ENCODE data around the gene ABLIM3.

ABLIM3 gene

GRCh38 chr5:149220750-149221149 is 79.5 kb downstream of the ABLIM3 start:
- TF ChIP-seq ZNF274 (IDR thresholded peaks at IDR 0.05; ENCODE audit: low read depth, low read length): no peak
- H3K4me3 ChIP-seq (ENCODE audit: low read length): no peak overlapping the region

- no peak for TF ChIP-seq ZNF274 (IDR thresholded peaks at IDR 0.05; ENCODE audit: low read depth, low read length)
- no peak overlapping the region for H3K4me3 ChIP-seq (ENCODE audit: low read length)
Measured at GRCh38 chr5:149221326-149221725, 80.0 kb downstream of the ABLIM3 start.

- no peak for TF ChIP-seq ZNF274 (IDR thresholded peaks at IDR 0.05; ENCODE audit: low read depth, low read length)
- H3K4me3 ChIP-seq (ENCODE audit: low read length): no peak overlapping the region
Measured at GRCh38 chr5:149221731-149222342, 80.5 kb downstream of the ABLIM3 start.

DNA sequence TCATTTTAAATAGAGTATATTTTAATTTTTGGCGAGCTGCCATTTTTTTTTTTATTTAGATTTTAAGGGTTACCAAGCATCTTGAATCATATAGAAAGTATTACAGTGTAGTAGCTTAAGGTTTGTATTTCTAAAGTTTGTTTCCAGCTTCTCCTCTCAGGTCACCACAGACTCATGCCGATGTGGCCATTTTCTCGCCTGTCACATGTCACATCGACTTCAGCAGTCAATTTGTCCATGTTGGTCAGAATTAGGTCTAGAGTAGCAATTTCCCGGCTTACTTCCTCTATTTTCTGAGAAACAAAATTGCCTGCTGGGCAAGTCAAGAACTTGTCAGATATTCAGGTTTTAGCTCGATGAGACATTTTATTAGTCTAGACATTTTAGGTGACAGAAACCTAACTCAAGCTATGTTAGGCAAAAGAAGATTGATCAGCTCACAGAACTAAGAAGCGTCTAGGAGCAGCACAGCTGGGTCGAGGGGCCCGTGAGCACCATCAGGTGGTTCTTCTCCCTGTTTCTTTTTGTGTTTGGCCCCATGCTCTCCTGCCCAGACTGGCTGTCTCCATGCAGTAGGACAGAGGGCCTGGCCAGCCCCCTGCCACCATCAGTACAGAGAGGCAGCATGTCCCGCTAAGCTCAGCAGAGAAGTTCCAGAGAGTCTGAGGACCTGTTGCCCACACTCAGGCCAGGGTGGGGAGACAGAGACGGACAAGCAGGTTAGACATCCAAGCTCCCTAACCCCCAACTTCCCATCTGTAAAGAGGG is 82.0 kb downstream of the ABLIM3 start:
- no peak overlapping the region for H3K4me3 ChIP-seq (ENCODE audit: low read length)
- TF ChIP-seq ZNF274 (IDR thresholded peaks at IDR 0.05; ENCODE audit: low read depth, low read length): no peak

GRCh38 chr5:149224282-149224681 is 83.0 kb downstream of the ABLIM3 start:
- H3K4me3 ChIP-seq (ENCODE audit: low read length): no peak overlapping the region
- no peak for TF ChIP-seq ZNF274 (IDR thresholded peaks at IDR 0.05; ENCODE audit: low read depth, low read length)

GRCh38 chr5:149227168-149227826 is 86.0 kb downstream of the ABLIM3 start:
- no peak overlapping the region for H3K4me3 ChIP-seq (ENCODE audit: low read length)
- TF ChIP-seq ZNF274 (IDR thresholded peaks at IDR 0.05; ENCODE audit: low read depth, low read length): no peak

DNA sequence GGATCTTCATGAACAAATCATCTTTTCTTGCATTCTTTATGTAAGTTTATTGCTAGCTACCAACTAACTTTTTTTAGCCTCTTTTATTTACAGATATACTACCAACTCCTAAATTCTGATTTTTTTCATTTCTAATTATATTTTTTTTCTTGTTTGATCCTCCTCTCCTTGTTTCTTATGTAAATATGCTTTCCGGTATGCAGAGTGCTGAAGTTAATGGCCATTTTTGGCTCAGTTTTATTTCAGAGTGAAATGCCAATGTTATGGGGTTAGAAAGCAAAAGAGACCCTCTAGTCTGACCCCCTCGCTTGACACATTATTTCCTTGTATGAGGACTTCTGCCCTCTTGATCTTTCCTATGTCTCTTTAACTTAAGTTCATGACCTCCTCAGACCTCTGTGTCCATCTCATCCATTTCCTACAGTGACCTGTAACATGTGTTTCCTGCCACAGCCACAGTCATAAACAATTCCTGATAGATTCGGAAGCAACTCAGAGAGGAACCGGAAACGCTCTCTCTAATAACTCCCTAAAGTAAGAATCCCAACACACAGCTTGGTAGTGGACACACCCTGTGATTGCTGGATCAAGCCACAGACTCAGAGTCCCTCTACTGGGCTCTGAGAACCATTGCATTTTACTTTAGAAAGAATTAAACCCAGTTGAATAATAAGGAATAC is 87.5 kb downstream of the ABLIM3 start:
- no peak for TF ChIP-seq ZNF274 (IDR thresholded peaks at IDR 0.05; ENCODE audit: low read depth, low read length)
- no peak overlapping the region for H3K4me3 ChIP-seq (ENCODE audit: low read length)

DNA sequence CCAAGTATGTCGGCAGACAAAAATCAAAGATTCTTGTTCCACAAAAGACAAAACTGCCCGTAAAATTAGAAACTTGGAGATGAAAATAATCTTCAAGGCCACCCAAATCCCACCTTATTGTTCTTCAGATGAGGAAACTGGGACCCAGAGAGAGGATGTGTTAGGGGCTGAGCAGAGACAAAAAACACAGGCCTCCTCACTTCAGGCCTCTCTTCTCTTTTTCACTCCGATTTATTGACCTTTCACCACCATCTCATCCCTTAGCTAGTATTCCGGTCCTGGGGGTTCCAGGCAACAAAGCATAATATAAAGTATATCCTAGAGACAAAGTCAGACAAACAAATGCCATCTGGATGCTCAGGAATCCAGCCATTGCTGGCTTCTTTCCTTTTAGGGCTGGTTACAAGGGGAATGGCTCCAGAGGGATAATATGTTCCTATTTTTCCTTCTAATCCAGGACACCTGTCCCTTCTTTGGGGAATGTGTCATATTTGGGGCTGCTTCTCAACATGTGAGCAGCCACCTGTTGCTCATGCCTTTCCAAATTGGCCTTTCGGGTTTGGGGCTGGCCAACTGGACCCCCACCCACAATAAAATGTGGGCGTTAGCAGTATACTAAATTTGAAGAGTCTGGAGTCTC is 88.1 kb downstream of the ABLIM3 start:
- no peak for TF ChIP-seq ZNF274 (IDR thresholded peaks at IDR 0.05; ENCODE audit: low read depth, low read length)
- H3K4me3 ChIP-seq (ENCODE audit: low read length): no peak overlapping the region

DNA sequence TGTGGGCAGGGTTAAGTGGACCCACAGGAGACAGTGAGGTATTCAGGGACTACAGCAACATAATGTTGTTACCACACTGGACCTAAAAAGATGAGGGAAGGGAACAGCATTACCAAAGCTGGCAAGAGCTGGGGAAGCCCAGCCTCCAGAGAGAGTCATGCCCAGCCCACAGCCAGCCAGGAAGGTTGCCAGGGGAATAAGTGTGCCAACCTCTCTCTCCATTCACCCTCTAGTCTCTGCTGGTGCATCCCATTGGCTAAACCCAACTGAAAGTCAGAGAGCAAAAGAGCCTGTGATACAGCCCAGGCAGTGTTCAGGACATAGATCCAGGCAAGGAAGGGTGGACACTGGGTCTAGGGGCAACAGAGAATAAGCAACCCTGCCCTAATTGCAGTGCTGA is 94.5 kb downstream of the ABLIM3 start:
- TF ChIP-seq ZNF274 (IDR thresholded peaks at IDR 0.05; ENCODE audit: low read depth, low read length): no peak
- H3K4me3 ChIP-seq (ENCODE audit: low read length): no peak overlapping the region

GRCh38 chr5:149237662-149238061 is 96.4 kb downstream of the ABLIM3 start:
- no peak for TF ChIP-seq ZNF274 (IDR thresholded peaks at IDR 0.05; ENCODE audit: low read depth, low read length)
- H3K4me3 ChIP-seq (ENCODE audit: low read length): no peak overlapping the region

- no peak overlapping the region for H3K4me3 ChIP-seq (ENCODE audit: low read length)
- no peak for TF ChIP-seq ZNF274 (IDR thresholded peaks at IDR 0.05; ENCODE audit: low read depth, low read length)
Measured at GRCh38 chr5:149238540-149238939, 97.2 kb downstream of the ABLIM3 start.

DNA sequence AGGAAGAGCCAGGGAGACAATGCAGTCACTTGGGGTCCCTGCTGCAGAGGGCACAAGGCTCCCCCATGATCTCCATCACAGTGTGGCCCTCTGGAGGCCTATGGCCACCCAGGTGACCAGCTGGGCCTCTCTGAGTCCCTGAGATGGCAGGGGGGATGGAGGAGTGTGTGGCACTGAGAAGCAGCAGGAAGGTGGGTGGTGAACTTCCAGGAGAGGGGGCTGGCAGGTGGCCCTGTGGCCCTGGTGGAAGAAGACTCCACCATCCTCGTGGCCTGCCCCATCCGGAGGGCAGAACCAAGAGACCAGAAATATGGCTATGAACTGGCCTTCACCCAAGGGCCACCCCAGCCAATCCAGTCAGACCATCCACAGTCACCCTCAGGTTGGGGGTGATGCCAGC is 98.6 kb downstream of the ABLIM3 start:
- H3K4me3 ChIP-seq (ENCODE audit: low read length): no peak overlapping the region
- no peak for TF ChIP-seq ZNF274 (IDR thresholded peaks at IDR 0.05; ENCODE audit: low read depth, low read length)

GRCh38 chr5:149240354-149240998 is 99.2 kb downstream of the ABLIM3 start:
- H3K4me3 ChIP-seq (ENCODE audit: low read length): no peak overlapping the region
- TF ChIP-seq ZNF274 (IDR thresholded peaks at IDR 0.05; ENCODE audit: low read depth, low read length): no peak

DNA sequence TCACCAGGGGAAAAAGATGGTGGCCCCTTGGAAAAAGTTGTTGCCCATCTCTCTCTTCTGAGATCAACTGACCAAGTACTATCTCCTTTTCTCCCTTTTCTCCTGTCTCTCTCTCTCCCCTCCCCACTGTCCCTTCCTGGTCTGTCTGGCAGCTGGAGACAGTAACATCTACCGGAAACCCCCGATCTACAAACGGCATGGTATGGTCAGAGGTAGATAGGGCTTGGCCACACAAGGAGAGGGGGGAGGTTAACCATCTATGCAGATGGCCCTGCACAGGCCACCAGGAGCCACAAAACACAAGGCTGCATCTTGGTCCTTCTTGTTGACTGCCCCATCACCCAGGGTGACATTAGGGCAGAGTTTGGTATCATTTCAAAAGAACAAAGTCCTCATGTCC is 101.0 kb downstream of the ABLIM3 start:
- no peak overlapping the region for H3K4me3 ChIP-seq (ENCODE audit: low read length)
- TF ChIP-seq ZNF274 (IDR thresholded peaks at IDR 0.05; ENCODE audit: low read depth, low read length): no peak
